Activated naive CD8-positive, alpha-beta T cell treated with anti-CD3 and anti-CD28 coated beads, Interleukin-2, amount 50 U/mL, for 24 hours (primary cell): ENCODE results near the gene XPR1.

ENCODE experiments used
- ATAC-seq: fragments of 150-1000 bp; cut with Tn5 transposase; one replicate; pipeline ENCODE4 v1.10.0; 2021
- DNase-seq: peaks from one replicate; pipeline ENCODE4 v3.0.0; 2021
- H3K27ac Mint-ChIP-seq: one replicate; pipeline ENCODE4 v1.8.0; 2021; ENCODE audit warnings: mild to moderate bottlenecking, mixed read lengths
- H3K27me3 Mint-ChIP-seq: one replicate; pipeline ENCODE4 v1.8.0; 2021; ENCODE audit warnings: mixed read lengths
- H3K36me3 Mint-ChIP-seq: one replicate; pipeline ENCODE4 v1.8.0; 2021; ENCODE audit warnings: low read depth, mixed read lengths
- H3K4me1 Mint-ChIP-seq: one replicate; pipeline ENCODE4 v1.8.0; 2021; ENCODE audit warnings: mixed read lengths
- H3K4me3 Mint-ChIP-seq: one replicate; pipeline ENCODE4 v1.8.0; 2021; ENCODE audit warnings: mild to moderate bottlenecking, moderate library complexity, mixed read lengths
- H3K9me3 Mint-ChIP-seq: one replicate; pipeline ENCODE4 v1.8.0; 2021; ENCODE audit warnings: mixed read lengths

The XPR1 gene

GRCh38 chr1:180892675-180893074 lies 260.9 kb downstream of the XPR1 start:
- H3K9me3 Mint-ChIP-seq: peaks cover 3% of the 10 kb centered on the region
- ATAC-seq (no peak), DNase-seq (no peak)
- no peak overlapping the region for H3K27ac Mint-ChIP-seq
- H3K27me3 Mint-ChIP-seq: no peaks in the 10 kb centered on the region
- H3K4me1 Mint-ChIP-seq: peaks cover 3% of the 10 kb centered on the region
- peaks cover 2% of the 10 kb centered on the region for H3K36me3 Mint-ChIP-seq
- no peak overlapping the region for H3K4me3 Mint-ChIP-seq

DNA sequence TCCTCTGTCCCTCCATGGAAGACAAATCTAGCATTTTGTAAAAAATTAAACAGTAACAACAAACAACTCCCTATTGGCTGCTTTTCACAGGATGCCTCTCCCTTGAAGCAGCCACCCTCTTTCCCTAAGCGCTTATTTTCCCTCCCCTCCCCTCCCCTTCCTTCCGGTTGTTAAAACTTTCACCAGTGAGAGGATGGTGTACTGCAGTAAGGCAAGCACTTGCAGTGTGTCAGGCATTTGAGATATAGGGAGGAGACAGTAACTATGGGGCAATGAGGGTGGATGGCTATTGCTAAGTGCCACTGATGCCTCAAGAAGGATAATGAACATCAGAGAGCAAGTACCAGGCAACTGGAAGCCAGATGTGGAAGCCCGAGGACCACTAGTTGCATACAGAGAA lies 261.8 kb downstream of the XPR1 start:
- no peaks in the 10 kb centered on the region for H3K27me3 Mint-ChIP-seq
- H3K27ac Mint-ChIP-seq: no peak overlapping the region
- no peak overlapping the region for H3K4me3 Mint-ChIP-seq
- ATAC-seq: no peak
- H3K36me3 Mint-ChIP-seq: no peaks in the 10 kb centered on the region
- peaks cover 2% of the 10 kb centered on the region for H3K4me1 Mint-ChIP-seq
- peaks cover 3% of the 10 kb centered on the region for H3K9me3 Mint-ChIP-seq
- DNase-seq: no peak

GRCh38 chr1:180896161-180896560 lies 264.3 kb downstream of the XPR1 start:
- ATAC-seq (no peak), DNase-seq (no peak)
- H3K9me3 Mint-ChIP-seq: peaks cover 3% of the 10 kb centered on the region
- H3K36me3 Mint-ChIP-seq: no peaks in the 10 kb centered on the region
- no peaks in the 10 kb centered on the region for H3K27me3 Mint-ChIP-seq
- H3K4me1 Mint-ChIP-seq: no peaks in the 10 kb centered on the region
- H3K27ac Mint-ChIP-seq: no peak overlapping the region
- no peak overlapping the region for H3K4me3 Mint-ChIP-seq

DNA sequence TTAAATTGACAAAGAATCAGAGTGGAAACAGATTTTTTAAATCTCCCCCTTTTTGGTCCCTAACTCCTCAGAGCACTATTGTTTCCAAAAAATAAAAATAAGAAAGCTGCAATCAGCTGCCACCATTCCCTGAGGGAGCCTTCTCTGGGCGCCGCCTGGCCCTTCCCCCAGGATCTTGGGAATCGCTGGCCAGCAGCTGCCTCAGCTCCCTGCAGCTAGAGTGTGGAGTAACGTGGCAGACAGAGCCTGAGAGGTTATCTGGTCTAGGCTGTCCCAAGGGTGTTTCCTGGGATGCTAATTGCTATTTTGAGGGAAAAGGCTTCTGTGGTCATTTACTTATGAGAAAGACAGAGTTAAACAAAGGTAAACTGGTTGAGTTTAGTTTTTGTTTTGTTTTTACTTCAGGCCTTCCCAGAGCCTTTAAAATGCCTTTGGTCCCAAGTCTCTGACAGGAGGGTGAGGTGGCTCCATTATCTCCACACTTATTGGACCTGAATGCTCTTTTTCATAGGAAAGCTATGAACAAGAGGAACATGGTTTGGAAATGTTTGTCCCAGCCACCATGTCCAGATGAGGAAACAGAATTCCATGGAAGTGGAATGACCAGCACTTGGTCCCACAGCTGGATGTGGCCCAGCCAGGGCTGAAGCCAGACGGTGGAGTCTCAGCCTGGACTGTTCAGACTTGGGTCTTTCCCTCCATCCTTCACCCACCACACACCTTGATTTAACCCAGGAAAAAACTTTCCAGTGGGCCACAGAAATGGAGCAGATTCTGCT lies 266.8 kb downstream of the XPR1 start:
- Mint-ChIP-seq H3K4me1 (no peaks in the 10 kb centered on the region), H3K9me3 (peaks cover 3% of the 10 kb centered on the region), H3K4me3 (no peak overlapping the region), H3K36me3 (no peaks in the 10 kb centered on the region), H3K27ac (no peak overlapping the region), H3K27me3 (no peaks in the 10 kb centered on the region)
- DNase-seq (no peak), ATAC-seq (no peak)

DNA sequence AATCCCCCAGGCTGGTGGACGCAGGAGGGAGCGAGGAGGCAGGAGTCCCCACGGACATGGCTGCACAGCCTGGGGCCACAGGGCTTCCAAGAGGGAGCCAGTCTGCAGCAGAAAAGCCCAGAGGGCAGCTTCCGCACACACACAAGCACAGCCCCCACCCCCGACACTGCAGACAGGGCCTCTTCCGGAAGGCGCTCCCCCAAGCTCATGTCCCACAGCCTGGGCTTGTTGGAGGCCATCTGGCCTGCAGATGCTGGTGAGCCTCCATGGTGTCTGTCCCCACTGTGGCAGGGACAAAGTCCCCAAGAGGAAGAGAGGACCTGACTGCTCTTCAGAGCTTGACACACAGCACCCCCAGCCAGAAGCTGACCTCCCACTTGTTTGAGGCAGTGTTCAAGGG lies 267.4 kb downstream of the XPR1 start:
- Mint-ChIP-seq H3K9me3 (peaks cover 3% of the 10 kb centered on the region), H3K27me3 (no peaks in the 10 kb centered on the region), H3K4me3 (no peak overlapping the region), H3K36me3 (no peaks in the 10 kb centered on the region), H3K4me1 (no peaks in the 10 kb centered on the region), H3K27ac (no peak overlapping the region)
- ATAC-seq (no peak), DNase-seq (no peak)

DNA sequence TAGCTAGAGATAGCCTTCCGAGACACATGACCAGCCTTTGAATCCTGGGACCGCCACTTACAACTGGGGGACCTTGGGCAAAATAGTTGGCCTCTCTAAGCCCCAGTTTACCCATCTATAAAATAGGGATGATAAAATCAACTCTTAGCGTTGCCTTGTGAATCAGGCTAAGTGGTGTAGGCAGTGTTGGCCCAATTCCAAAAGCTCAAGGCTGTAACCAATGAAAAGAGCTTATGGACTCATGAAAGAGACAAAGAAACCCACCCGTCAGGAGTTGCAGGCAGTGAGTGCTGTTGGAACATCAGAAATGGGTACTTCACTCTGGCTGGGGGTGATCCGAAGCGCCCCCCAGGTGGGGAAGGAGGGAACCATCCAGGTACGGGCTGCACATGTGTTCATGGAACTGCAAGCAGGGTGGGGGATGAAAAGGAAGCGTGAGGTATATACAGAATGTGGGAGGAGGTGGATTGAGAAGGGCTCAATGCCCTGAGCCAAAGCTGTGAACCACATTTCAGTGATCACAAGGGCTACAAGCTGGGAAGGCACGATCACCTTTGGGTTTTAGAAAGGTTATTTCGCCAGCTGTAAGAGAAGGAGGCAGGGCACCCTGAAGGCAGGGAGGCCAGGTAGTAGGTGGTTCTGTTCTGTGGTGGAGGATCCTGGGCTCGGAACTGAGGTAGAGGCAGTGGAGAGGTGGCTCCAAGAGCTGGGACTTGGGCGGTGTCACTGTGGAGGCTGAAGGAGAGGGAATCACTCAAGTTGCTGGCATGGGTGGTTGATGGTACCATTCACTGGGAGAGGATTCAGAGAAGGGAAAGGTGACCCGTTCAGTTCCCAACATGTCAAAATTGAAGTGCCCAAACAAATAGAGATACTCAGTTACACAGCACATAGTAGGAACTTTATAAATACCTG lies 269.5 kb downstream of the XPR1 start:
- H3K27me3 Mint-ChIP-seq: no peaks in the 10 kb centered on the region
- H3K4me3 Mint-ChIP-seq: no peak overlapping the region
- no peak overlapping the region for H3K27ac Mint-ChIP-seq
- no peaks in the 10 kb centered on the region for H3K4me1 Mint-ChIP-seq
- no peak for ATAC-seq
- no peaks in the 10 kb centered on the region for H3K36me3 Mint-ChIP-seq
- no peak for DNase-seq
- peaks cover 3% of the 10 kb centered on the region for H3K9me3 Mint-ChIP-seq

DNA sequence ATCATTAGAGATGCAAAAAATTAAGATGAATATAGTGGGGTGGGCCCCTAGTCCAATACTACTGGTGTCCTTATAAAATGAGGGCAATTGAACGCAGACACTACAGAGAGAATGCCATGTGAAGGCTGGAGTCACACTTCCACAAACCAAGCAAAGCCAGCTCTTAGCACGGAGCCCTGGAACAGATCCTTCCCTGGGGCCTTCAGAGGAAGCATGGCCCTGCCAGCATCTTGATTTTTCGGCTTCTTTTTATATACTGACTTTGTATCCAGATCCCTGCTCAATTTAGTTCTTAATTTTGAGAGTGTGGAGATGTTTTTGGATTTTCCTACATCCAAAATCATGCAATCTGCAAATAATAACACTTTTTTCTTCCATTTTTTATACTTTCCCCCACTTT lies 270.7 kb downstream of the XPR1 start:
- Mint-ChIP-seq H3K27ac (no peak overlapping the region), H3K9me3 (peaks cover 3% of the 10 kb centered on the region), H3K36me3 (no peaks in the 10 kb centered on the region), H3K27me3 (no peaks in the 10 kb centered on the region), H3K4me1 (no peaks in the 10 kb centered on the region), H3K4me3 (no peak overlapping the region)
- DNase-seq: no peak
- ATAC-seq: no peak

DNA sequence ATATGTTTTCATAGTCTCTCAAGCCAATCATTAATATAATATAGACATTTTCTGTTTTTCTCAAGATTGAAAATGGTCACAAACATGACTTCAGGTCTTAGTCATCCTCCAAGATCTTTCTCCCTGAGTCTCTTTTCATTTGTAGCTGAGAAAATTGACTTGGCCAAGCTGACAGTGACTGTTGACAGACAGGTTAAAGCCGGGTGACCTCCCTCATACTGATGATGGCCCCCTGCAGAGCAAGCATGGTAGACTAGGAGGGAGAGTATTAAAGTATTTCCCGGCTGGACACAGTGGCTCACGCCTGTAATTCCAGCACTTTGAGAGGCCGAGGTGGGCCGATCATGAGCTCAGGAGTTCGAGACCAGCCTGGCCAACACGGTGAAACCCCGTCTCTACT lies 274.1 kb downstream of the XPR1 start:
- Mint-ChIP-seq H3K9me3 (peaks cover 3% of the 10 kb centered on the region), H3K27ac (no peak overlapping the region), H3K27me3 (peaks cover 8% of the 10 kb centered on the region), H3K36me3 (no peaks in the 10 kb centered on the region), H3K4me1 (no peaks in the 10 kb centered on the region), H3K4me3 (no peak overlapping the region)
- DNase-seq: no peak
- ATAC-seq: no peak

DNA sequence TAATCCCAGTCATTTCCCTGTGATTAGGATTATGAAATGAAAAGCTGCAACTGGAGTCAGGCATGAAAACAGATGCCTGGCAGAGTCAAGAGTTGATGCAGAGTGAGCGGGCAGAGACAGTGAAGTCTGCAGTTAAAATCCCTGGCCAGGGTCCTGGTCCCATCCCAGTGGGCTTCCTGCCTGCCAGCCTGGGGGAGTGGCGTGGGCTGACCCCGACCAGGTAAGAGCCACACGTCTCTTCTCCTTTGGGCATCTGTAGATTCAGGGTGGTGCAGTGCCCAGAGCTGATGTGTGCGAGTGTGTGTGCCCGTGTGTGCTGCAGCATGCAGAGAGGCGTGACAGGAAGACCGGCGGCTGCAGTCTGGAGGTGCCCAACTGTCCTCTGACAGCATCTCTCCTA lies 274.7 kb downstream of the XPR1 start:
- Mint-ChIP-seq H3K4me3 (no peak overlapping the region), H3K27ac (no peak overlapping the region), H3K36me3 (no peaks in the 10 kb centered on the region), H3K27me3 (peaks cover 14% of the 10 kb centered on the region), H3K9me3 (peaks cover 3% of the 10 kb centered on the region), H3K4me1 (no peaks in the 10 kb centered on the region)
- no peak for ATAC-seq
- no peak for DNase-seq

DNA sequence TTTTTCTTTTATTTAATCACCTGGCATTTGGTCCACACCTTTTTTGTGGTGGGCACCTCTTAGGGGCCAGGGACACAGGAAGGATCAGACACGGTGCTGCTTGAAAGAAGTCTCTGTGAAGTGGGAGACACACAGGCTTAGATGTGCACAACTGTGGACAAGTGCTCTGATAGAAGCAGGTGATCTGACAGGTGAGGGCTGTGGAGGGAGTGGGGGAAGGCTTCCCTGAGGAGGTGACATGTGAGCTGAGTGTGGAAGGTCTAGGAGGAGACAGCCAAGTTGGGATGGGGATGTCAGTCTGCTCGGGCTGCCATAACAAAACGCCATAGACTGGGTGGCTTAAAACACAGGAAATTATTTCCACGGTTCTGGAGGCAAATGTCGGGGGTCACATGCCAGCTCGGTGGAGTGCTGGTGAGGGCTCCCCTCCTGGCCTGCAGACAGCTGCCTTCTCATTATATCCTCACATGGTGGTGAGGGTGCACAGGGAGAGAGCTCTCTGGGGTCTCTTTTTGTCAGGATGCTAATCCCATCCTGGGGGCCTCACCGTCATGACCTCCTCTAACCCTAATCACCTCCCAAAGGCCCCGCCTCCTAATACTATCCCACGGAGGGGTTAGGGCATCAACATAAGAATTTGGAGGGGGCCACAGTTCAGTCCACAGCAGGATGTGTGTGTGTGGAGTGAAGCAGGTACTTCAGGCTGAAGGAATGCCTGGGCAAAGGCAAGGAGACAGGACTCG lies 275.7 kb downstream of the XPR1 start:
- Mint-ChIP-seq H3K27me3 (peaks cover 21% of the 10 kb centered on the region), H3K27ac (no peak overlapping the region), H3K4me1 (peaks cover 2% of the 10 kb centered on the region), H3K4me3 (no peak overlapping the region), H3K9me3 (peaks cover 3% of the 10 kb centered on the region), H3K36me3 (no peaks in the 10 kb centered on the region)
- DNase-seq: no peak
- no peak for ATAC-seq

DNA sequence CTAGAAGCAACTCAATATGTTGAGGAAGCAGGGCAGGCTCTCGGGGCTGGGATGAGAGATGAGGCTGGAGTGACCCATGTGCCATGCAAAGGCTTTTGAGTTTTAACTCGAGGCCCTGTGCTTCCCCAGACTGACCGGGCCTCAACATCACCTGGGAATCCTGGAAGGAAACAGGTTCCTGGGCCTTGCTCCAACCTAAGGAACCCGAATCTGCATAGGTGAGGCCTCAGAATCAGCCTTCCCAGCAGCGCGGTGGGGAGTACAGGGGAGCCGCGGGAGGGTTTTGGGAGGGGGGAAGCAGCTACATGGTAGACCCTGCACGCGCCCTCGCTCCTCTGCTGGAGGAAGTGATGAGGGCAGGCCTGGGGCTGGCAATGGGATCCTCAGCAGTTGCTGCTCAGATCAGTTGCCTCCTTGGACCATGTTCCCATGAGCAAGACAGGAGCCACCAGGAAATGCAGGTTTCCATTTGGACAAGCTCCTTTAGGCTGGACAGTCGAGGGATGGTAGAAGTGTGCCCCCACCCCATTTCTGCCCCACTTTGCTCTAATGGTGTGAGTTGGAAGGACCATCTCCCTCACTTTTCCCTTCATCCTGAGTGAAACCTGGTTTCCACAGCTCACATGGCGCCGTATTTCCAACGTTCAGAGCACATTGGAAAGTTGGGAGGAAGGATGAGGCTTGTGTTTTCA lies 276.4 kb downstream of the XPR1 start:
- Mint-ChIP-seq H3K4me3 (no peak overlapping the region), H3K27ac (no peak overlapping the region)
- ATAC-seq: no peak

DNA sequence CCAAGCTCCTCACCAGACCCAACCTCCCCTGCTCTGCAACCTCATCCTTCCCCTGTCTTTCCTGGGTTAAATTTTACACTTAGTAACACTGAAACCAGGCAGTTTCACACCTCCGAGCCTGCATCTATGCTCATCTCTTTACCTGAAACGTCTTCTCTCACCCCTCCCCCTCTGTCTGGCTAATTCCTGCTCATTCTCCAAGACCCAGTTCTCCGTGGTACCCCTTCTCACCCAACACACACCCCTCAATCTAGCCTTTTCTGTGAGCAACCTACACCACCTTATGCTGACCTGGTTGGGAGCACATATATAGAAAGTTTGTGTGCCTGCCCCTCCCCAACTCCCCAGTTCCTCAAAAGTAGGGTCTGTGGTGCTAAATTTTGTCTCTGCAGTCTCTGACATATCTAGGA lies 277.2 kb downstream of the XPR1 start:
- no peak overlapping the region for H3K4me3 Mint-ChIP-seq
- H3K27ac Mint-ChIP-seq: no peak overlapping the region
- H3K9me3 Mint-ChIP-seq: peaks cover 3% of the 10 kb centered on the region
- no peaks in the 10 kb centered on the region for H3K36me3 Mint-ChIP-seq
- DNase-seq (no peak), ATAC-seq (no peak)
- H3K4me1 Mint-ChIP-seq: peaks cover 7% of the 10 kb centered on the region
- H3K27me3 Mint-ChIP-seq: peaks cover 28% of the 10 kb centered on the region

More for the DNA sequence above, 276.4 kb downstream of the XPR1 start:
- Mint-ChIP-seq H3K27me3 (peaks cover 21% of the 10 kb centered on the region), H3K9me3 (peaks cover 3% of the 10 kb centered on the region), H3K4me1 (peaks cover 2% of the 10 kb centered on the region), H3K36me3 (no peaks in the 10 kb centered on the region)
- DNase-seq: no peak

- Mint-ChIP-seq H3K36me3 (no peaks in the 10 kb centered on the region), H3K27ac (no peak overlapping the region), H3K27me3 (peaks cover 33% of the 10 kb centered on the region), H3K4me3 (no peak overlapping the region), H3K4me1 (peaks cover 7% of the 10 kb centered on the region), H3K9me3 (peaks cover 1% of the 10 kb centered on the region)
- ATAC-seq (no peak), DNase-seq (no peak)
Observed at GRCh38 chr1:180909462-180909976, 277.7 kb downstream of the XPR1 start.

DNA sequence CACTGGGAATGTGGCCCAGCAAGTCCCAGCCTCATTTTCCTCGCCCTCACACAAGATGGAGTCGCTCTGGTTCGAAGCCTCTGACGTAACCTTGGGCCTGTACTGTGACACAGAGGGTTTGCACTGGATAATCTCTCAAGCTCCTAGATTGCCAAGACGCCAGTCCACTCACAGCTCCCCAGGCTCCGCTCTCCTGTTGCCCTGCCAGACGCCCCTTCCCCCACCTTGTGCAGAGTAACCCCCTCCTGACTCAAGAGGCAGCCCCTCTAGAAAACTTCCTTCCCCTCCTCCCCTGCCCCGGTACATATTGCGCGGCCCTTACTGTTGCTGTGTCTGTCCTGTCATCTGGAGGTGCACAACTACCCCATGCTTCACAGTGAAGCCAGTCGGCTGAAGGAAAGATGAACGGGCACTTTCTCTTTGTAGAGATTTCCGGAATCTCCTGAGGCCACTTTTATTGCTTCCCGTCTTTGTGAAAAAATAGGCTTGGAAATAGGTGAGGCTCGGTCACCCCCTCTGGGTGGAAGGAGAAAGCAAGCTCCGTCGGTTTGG lies 279.9 kb downstream of the XPR1 start:
- no peaks in the 10 kb centered on the region for H3K36me3 Mint-ChIP-seq
- DNase-seq: no peak
- H3K27me3 Mint-ChIP-seq: peaks cover 40% of the 10 kb centered on the region
- peak overlapping the region; percentile 26 for H3K4me3 Mint-ChIP-seq
- ATAC-seq: no peak
- H3K27ac Mint-ChIP-seq: no peak overlapping the region
- H3K9me3 Mint-ChIP-seq: no peaks in the 10 kb centered on the region
- H3K4me1 Mint-ChIP-seq: peaks cover 7% of the 10 kb centered on the region
